Ascending aorta (tissue), 2 donors: ENCODE results near the gene PDLIM4. TPM values are rescaled to one million over a fixed set of nuclear protein-coding genes. Genes with fewer than 3 reads are reported as not detected.

Experiments
- DNase-seq, 2 donors: peaks; one replicate each; pipeline ENCODE4 v3.0.0-alpha.2; 2019; ENCODE audit warnings: low spot score in 2 of 2
- H3K27ac ChIP-seq, 2 donors: fragments of 200-600 bp; sonication (generic); one replicate each; pipeline ENCODE4 v1.5.1; 2016 to 2017; ENCODE audit warnings: mild to moderate bottlenecking in 1 of 2
- H3K27me3 ChIP-seq: fragments of 200-600 bp; sonication (generic); one replicate; pipeline ENCODE4 v1.5.1; 2017
- H3K36me3 ChIP-seq, 2 donors: fragments of 200-600 bp; sonication (generic); one replicate each; pipeline ENCODE4 v1.5.1; 2016
- H3K4me1 ChIP-seq, 2 donors: fragments of 200-600 bp; sonication (generic); one replicate each; pipeline ENCODE4 v1.5.1; 2016 to 2017; ENCODE audit warnings: mild to moderate bottlenecking in 1 of 2
- H3K4me3 ChIP-seq, 2 donors: fragments of 200-600 bp; sonication (generic); one replicate each; pipeline ENCODE4 v1.5.1; 2016 to 2017; ENCODE audit warnings: mild to moderate bottlenecking in 1 of 2
- H3K9me3 ChIP-seq, 2 donors: fragments of 200-600 bp; sonication (generic); one replicate each; pipeline ENCODE4 v1.5.1; 2016
- intact Hi-C: fragments of 100-400 bp; cut with DNase I; formaldehyde crosslinking; loops from one replicate; pipeline ENCODE4 v1.15.1; 2023
- total RNA-seq: library from RNA; depleted of rRNA; stranded (reverse); fragments of >200 nt; gene quantifications from one replicate; pipeline ENCODE4 v1.1.0, GENCODE V29; 2016
- TF ChIP-seq, protein P1 (sequence below), 3 experiments: fragments of 200-600 bp in 2 of 3; fragments of 450-650 bp in 1 of 3; sonication (generic) in 2 of 3; IDR thresholded peaks; one replicate each; pipeline ENCODE4 v1.5.1; 2016 to 2019; ENCODE audit warnings: antibody characterized with exemption in 3 of 3, mild to moderate bottlenecking in 1 of 3, moderate library complexity in 1 of 3

Gene PDLIM4
- total RNA-seq, 1 donor from 2014 or later, result 49.1 TPM

DNA sequence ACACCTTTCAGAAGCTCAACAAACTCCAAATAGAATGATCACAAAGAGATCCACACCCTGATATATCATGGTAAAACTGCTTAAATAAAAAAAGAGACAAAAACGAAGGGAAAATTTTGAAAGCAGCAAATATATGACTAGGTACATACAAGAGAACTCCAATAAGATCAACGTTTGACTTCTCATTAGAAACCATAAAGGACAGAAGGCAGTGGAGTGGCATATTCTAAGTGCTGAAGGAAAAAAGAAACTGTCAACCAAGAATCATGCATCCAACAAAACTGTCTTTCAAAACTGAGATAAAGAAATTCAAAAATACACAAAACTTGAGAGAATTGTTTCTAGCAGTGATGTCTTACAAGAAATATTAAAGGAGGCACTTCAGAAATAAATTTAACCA is 47.9 kb downstream of the PDLIM4 start:
- Histone ChIP-seq H3K4me3 (no peak overlapping the region), H3K36me3 (no peaks in the 10 kb centered on the region), H3K27ac (no peak overlapping the region), H3K4me1 (peaks cover 0 to 3% of the 10 kb centered on the region in 2 donors), H3K9me3 (peaks cover 0 to 5% of the 10 kb centered on the region in 2 donors), H3K27me3 (no peaks in the 10 kb centered on the region)
- DNase-seq, result no peak
- intact Hi-C loops, result no loop called here
- TF ChIP-seq, protein P1, sequence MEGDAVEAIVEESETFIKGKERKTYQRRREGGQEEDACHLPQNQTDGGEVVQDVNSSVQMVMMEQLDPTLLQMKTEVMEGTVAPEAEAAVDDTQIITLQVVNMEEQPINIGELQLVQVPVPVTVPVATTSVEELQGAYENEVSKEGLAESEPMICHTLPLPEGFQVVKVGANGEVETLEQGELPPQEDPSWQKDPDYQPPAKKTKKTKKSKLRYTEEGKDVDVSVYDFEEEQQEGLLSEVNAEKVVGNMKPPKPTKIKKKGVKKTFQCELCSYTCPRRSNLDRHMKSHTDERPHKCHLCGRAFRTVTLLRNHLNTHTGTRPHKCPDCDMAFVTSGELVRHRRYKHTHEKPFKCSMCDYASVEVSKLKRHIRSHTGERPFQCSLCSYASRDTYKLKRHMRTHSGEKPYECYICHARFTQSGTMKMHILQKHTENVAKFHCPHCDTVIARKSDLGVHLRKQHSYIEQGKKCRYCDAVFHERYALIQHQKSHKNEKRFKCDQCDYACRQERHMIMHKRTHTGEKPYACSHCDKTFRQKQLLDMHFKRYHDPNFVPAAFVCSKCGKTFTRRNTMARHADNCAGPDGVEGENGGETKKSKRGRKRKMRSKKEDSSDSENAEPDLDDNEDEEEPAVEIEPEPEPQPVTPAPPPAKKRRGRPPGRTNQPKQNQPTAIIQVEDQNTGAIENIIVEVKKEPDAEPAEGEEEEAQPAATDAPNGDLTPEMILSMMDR (IDR thresholded peaks at IDR 0.05), result no peak

GRCh38 chr5:132308701-132309100 is 51.2 kb downstream of the PDLIM4 start:
- no peaks in the 10 kb centered on the region for H3K36me3 ChIP-seq
- no peaks in the 10 kb centered on the region for H3K27me3 ChIP-seq
- DNase-seq, result no peak
- H3K4me3 ChIP-seq, result no peak overlapping the region
- peaks cover 0 to 5% of the 10 kb centered on the region in 2 donors for H3K9me3 ChIP-seq
- intact Hi-C loops, result no loop called here
- no peak overlapping the region for H3K27ac ChIP-seq
- TF ChIP-seq, protein P1 (IDR thresholded peaks at IDR 0.05), result no peak
- H3K4me1 ChIP-seq, result peaks cover 0 to 7% of the 10 kb centered on the region in 2 donors

GRCh38 chr5:132309679-132310078 is 52.2 kb downstream of the PDLIM4 start:
- peaks cover 0 to 5% of the 10 kb centered on the region in 2 donors for H3K9me3 ChIP-seq
- no peak overlapping the region for H3K27ac ChIP-seq
- DNase-seq, result no peak

GRCh38 chr5:132310141-132310834 is 52.8 kb downstream of the PDLIM4 start:
- intact Hi-C loops, result no loop called here

More at GRCh38 chr5:132309679-132310078, 52.2 kb downstream of the PDLIM4 start:
- intact Hi-C loops, result no loop called here
- peaks cover 0 to 7% of the 10 kb centered on the region in 2 donors for H3K4me1 ChIP-seq
- no peak overlapping the region for H3K4me3 ChIP-seq
- H3K27me3 ChIP-seq, result no peaks in the 10 kb centered on the region
- TF ChIP-seq, protein P1 (IDR thresholded peaks at IDR 0.05), result no peak
- no peaks in the 10 kb centered on the region for H3K36me3 ChIP-seq

GRCh38 chr5:132313366-132313765 is 55.9 kb downstream of the PDLIM4 start:
- TF ChIP-seq, protein P1 (IDR thresholded peaks at IDR 0.05), result no peak
- Histone ChIP-seq H3K27ac (no peak overlapping the region), H3K9me3 (no peaks in the 10 kb centered on the region), H3K27me3 (no peaks in the 10 kb centered on the region), H3K4me1 (peaks cover 0 to 7% of the 10 kb centered on the region in 2 donors), H3K4me3 (no peak overlapping the region), H3K36me3 (no peaks in the 10 kb centered on the region)
- intact Hi-C loops, result no loop called here
- DNase-seq, result no peak

More at GRCh38 chr5:132310141-132310834, 52.8 kb downstream of the PDLIM4 start:
- TF ChIP-seq, protein P1 (IDR thresholded peaks at IDR 0.05), result no peak
- peak overlapping the region in 1 of 2 donors; percentile 4 for H3K27ac ChIP-seq
- peaks cover 0 to 7% of the 10 kb centered on the region in 2 donors for H3K4me1 ChIP-seq
- H3K27me3 ChIP-seq, result no peaks in the 10 kb centered on the region
- no peak for DNase-seq
- H3K36me3 ChIP-seq, result no peaks in the 10 kb centered on the region
- no peak overlapping the region for H3K4me3 ChIP-seq
- no peaks in the 10 kb centered on the region for H3K9me3 ChIP-seq
